Chondrocyte (in vitro differentiated cells): ENCODE measurements around the gene SIMC1. TPM values are rescaled to one million over a fixed set of nuclear protein-coding genes. Genes with fewer than 3 reads are reported as not detected.
A peak's percentile ranks its signal among the peaks of the same experiment; 100 is the strongest.

Source experiments
- DNase-seq: peaks from one replicate; pipeline ENCODE4 v3.0.0; 2021; ENCODE audit warnings: mixed read lengths, low spot score
- H3K27ac Mint-ChIP-seq: one replicate; pipeline ENCODE4 v1.8.0; 2021; ENCODE audit warnings: mild to moderate bottlenecking, moderate library complexity, mixed read lengths; ENCODE audit not compliant: unreplicated experiment
- H3K27me3 Mint-ChIP-seq: 2 replicates; pipeline ENCODE4 v1.8.0; 2021; ENCODE audit warnings: low read depth, mixed read lengths
- H3K36me3 Mint-ChIP-seq: 2 replicates; pipeline ENCODE4 v1.8.0; 2021; ENCODE audit warnings: low read depth, mixed read lengths
- H3K4me1 Mint-ChIP-seq: 2 replicates; pipeline ENCODE4 v1.8.0; 2021; ENCODE audit warnings: low read depth, mild to moderate bottlenecking, mixed read lengths
- H3K4me3 Mint-ChIP-seq: one replicate; pipeline ENCODE4 v1.8.0; 2021; ENCODE audit warnings: mild to moderate bottlenecking, moderate library complexity, mixed read lengths; ENCODE audit not compliant: unreplicated experiment
- H3K9me3 Mint-ChIP-seq: 2 replicates; pipeline ENCODE4 v1.8.0; 2021; ENCODE audit warnings: low read depth, mixed read lengths
- CTCF ChIP-seq: fragments of 200-600 bp; sonication (generic); IDR thresholded peaks from 2 replicates; pipeline ENCODE4 v1.5.0; 2021; ENCODE audit warnings: antibody characterized with exemption, mild to moderate bottlenecking, moderate library complexity
- total RNA-seq: library from RNA; stranded (reverse); gene quantifications from 3 replicates; pipeline ENCODE4 v1.2.1, GENCODE V29; 2021

The SIMC1 gene
- total RNA-seq, 1 donor from 2014 or later: 19.1 TPM

GRCh38 chr5:176384991-176385390 is 146.8 kb downstream of the SIMC1 start:
- Mint-ChIP-seq H3K4me1 (peaks cover 23% of the 10 kb centered on the region), H3K9me3 (no peaks in the 10 kb centered on the region), H3K27me3 (no peaks in the 10 kb centered on the region), H3K4me3 (no peak overlapping the region), H3K27ac (no peak overlapping the region), H3K36me3 (peaks cover 4% of the 10 kb centered on the region)
- no peak for DNase-seq
- TF ChIP-seq CTCF: no peak

- Mint-ChIP-seq H3K4me1 (peaks cover 23% of the 10 kb centered on the region), H3K27me3 (no peaks in the 10 kb centered on the region), H3K4me3 (peak overlapping the region; percentile 35), H3K27ac (no peak overlapping the region), H3K36me3 (peaks cover 6% of the 10 kb centered on the region), H3K9me3 (no peaks in the 10 kb centered on the region)
- TF ChIP-seq CTCF: no peak
- no peak for DNase-seq
These were observed 148.3 kb downstream of the SIMC1 start for GRCh38 chr5:176386491-176386890.

GRCh38 chr5:176387384-176387925 is 149.2 kb downstream of the SIMC1 start:
- no peak for DNase-seq
- no peak for TF ChIP-seq CTCF
- Mint-ChIP-seq H3K36me3 (peaks cover 8% of the 10 kb centered on the region), H3K9me3 (no peaks in the 10 kb centered on the region), H3K27me3 (no peaks in the 10 kb centered on the region), H3K27ac (peak overlapping the region; percentile 100), H3K4me3 (peak overlapping the region; percentile 100), H3K4me1 (peaks cover 23% of the 10 kb centered on the region)

GRCh38 chr5:176388003-176388443 is 149.8 kb downstream of the SIMC1 start:
- no peaks in the 10 kb centered on the region for H3K9me3 Mint-ChIP-seq
- DNase-seq: no peak
- peak overlapping the region; percentile 100 for H3K27ac Mint-ChIP-seq
- H3K4me1 Mint-ChIP-seq: peaks cover 23% of the 10 kb centered on the region
- peak overlapping the region; percentile 100 for H3K4me3 Mint-ChIP-seq
- TF ChIP-seq CTCF: no peak
- no peaks in the 10 kb centered on the region for H3K27me3 Mint-ChIP-seq
- H3K36me3 Mint-ChIP-seq: peaks cover 8% of the 10 kb centered on the region

- H3K27me3 Mint-ChIP-seq: no peaks in the 10 kb centered on the region
- DNase-seq: peak; percentile 95
- H3K36me3 Mint-ChIP-seq: peaks cover 8% of the 10 kb centered on the region
- no peaks in the 10 kb centered on the region for H3K9me3 Mint-ChIP-seq
- TF ChIP-seq CTCF: peak; percentile 16
- peak within 1 kb of the TSS; percentile 100 for H3K27ac Mint-ChIP-seq
- peak within 1 kb of the TSS; percentile 100 for H3K4me3 Mint-ChIP-seq
- H3K4me1 Mint-ChIP-seq: peaks cover 23% of the 10 kb centered on the region
These were observed 150.4 kb downstream of the SIMC1 start, which contains the start of the genes HIGD2A and NOP16 for GRCh38 chr5:176388444-176389134. HIGD2A (plus strand) TSS chr5:176388751; CDS start chr5:176388820, 69 bp downstream. NOP16 (minus strand) TSS chr5:176388598; CDS start chr5:176388539, 59 bp downstream.
